ENCODE results near the gene KCNA10. TPM values are rescaled to one million over a fixed set of nuclear protein-coding genes. Genes with fewer than 3 reads are reported as not detected.

The KCNA10 gene
- total RNA-seq, 1 experiment from 2014 or later = not detected

- DNase-seq = no peak
- Histone ChIP-seq H3K36me3 (replicated peaks; ENCODE audit: control insufficient read depth, insufficient read depth, low read length) (no peaks in the 10 kb centered on the region), H3K27me3 (ENCODE audit: control insufficient read depth, insufficient read depth, low read length) (no peaks in the 10 kb centered on the region; the same call in 1 of the 2 replicates), H3K4me3 (ENCODE audit: insufficient read depth, low read depth, low read length) (no peak overlapping the region)
Observed at GRCh38 chr1:110545492-110545891, 26.5 kb upstream of the KCNA10 start.

DNA sequence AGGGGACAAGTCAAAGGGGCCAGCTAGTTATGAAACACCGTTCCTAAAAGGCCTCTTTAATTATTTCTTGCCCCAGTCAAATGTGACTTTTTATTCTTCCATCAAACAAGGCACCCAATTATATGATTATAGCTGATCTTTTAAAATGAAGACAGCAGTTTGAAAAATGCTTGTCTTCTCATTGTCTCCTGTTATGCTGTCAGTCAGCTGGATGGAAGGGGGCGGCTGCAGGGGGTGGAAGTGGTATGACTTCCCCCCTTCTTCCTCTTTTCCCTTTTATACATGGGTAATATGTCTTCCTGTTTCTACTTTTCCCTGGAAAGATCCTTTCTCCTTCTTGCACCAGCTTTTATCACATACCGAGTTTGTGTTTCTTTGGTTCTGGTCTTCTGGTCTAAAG is 25.8 kb upstream of the KCNA10 start:
- DNase-seq = no peak
- no peaks in the 10 kb centered on the region for H3K36me3 ChIP-seq (replicated peaks; ENCODE audit: control insufficient read depth, insufficient read depth, low read length)
- H3K4me3 ChIP-seq (ENCODE audit: insufficient read depth, low read depth, low read length) = no peak overlapping the region
- no peaks in the 10 kb centered on the region; the same call in 1 of the 2 replicates for H3K27me3 ChIP-seq (ENCODE audit: control insufficient read depth, insufficient read depth, low read length)

- H3K4me3 ChIP-seq (ENCODE audit: insufficient read depth, low read depth, low read length) = no peak overlapping the region
- H3K36me3 ChIP-seq (replicated peaks; ENCODE audit: control insufficient read depth, insufficient read depth, low read length) = no peaks in the 10 kb centered on the region
- DNase-seq = no peak
- H3K27me3 ChIP-seq (ENCODE audit: control insufficient read depth, insufficient read depth, low read length) = no peaks in the 10 kb centered on the region; the same call in 1 of the 2 replicates
Observed at GRCh38 chr1:110542725-110543124, 23.8 kb upstream of the KCNA10 start.

GRCh38 chr1:110541906-110542395 is 23.0 kb upstream of the KCNA10 start:
- Histone ChIP-seq H3K36me3 (replicated peaks; ENCODE audit: control insufficient read depth, insufficient read depth, low read length) (no peaks in the 10 kb centered on the region), H3K27me3 (ENCODE audit: control insufficient read depth, insufficient read depth, low read length) (no peaks in the 10 kb centered on the region; the same call in 1 of the 2 replicates), H3K4me3 (ENCODE audit: insufficient read depth, low read depth, low read length) (no peak overlapping the region)
- DNase-seq = no peak

DNA sequence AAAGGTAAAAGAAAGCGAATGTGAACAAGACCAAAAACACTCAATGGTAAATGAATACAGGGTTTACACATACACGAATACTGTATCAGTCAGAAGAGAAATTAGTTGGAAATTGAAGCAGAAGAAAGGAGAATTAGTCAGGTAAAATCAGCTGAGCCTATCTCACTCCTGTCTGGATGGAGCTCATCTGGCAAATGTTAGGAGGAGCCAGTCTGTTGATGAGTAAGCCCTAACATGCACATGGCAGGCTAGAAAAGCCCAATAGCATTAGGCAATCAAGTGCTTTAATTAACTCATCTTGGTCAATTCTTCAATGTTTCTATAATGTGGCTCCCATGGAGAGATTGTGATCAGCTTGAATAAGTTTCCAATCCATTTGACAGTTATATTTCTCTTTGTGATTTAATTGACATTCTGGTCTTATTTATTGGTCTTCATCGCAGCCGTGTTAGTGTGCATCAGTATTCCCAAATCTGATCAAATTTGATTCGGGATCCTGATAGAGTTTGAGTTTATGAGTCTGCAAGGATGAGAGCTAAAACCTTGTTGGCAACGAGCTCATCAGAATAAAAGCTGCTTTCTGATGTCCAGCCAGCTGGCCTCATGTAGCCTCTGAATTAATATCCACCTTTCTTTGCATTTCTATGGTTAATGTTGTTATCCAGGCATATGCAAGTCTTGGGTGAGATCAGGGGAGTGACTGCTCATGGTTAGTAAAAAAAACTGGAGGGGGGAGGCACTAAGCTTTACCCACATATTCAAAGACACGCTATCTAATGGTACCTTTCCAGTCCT is 22.1 kb upstream of the KCNA10 start:
- Histone ChIP-seq H3K27me3 (ENCODE audit: control insufficient read depth, insufficient read depth, low read length) (no peaks in the 10 kb centered on the region; the same call in 1 of the 2 replicates), H3K36me3 (replicated peaks; ENCODE audit: control insufficient read depth, insufficient read depth, low read length) (no peaks in the 10 kb centered on the region), H3K4me3 (ENCODE audit: insufficient read depth, low read depth, low read length) (no peak overlapping the region)
- no peak for DNase-seq

DNA sequence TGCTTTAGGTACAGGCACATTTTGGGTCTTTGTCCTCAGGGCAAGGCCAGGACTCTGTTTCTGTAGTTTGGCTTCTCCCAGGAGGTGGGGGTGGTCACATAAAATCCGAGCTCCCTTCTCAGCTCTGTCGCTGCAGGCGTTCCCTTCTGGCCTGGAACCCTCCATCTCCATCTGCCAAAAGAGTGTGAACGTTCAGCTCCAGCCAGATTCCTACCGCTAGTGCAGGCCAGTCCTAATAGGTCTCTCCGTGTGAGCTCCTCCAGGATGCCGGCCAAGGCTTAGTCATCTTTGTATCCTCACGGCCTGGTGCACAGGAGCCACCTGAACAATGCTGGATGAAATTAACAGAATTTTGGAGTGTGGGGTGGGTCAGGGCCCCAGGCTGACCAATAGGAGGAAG is 19.9 kb upstream of the KCNA10 start:
- no peak for DNase-seq
- Histone ChIP-seq H3K4me3 (ENCODE audit: insufficient read depth, low read depth, low read length) (no peak overlapping the region), H3K36me3 (replicated peaks; ENCODE audit: control insufficient read depth, insufficient read depth, low read length) (no peaks in the 10 kb centered on the region), H3K27me3 (ENCODE audit: control insufficient read depth, insufficient read depth, low read length) (no peaks in the 10 kb centered on the region; the same call in 1 of the 2 replicates)

GRCh38 chr1:110538075-110538474 is 19.1 kb upstream of the KCNA10 start:
- peak; percentile 45 for DNase-seq
- no peaks in the 10 kb centered on the region for H3K36me3 ChIP-seq (replicated peaks; ENCODE audit: control insufficient read depth, insufficient read depth, low read length)
- H3K4me3 ChIP-seq (ENCODE audit: insufficient read depth, low read depth, low read length) = no peak overlapping the region
- H3K27me3 ChIP-seq (ENCODE audit: control insufficient read depth, insufficient read depth, low read length) = no peaks in the 10 kb centered on the region; the same call in 1 of the 2 replicates

DNA sequence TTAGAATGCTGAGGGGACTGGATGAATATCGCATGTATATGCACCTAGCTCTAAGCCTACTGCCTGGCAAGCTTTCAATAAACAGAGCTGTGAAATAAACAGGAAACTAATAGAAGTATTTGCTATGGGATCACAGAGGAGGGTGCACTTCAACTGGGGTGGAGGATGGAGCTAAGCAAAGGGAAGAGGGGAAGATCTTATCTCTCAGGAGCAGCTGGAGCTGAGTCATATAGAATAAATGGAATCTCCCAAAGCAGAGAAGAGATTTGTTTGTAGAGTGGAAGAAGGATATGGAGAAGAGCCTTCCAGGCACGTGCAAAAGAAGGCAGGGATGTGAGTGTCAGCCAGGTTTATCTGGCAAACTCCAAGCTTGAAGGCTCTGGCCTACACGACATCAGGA is 17.0 kb upstream of the KCNA10 start:
- peaks cover 3% of the 10 kb centered on the region; the same call in 1 of the 2 replicates for H3K27me3 ChIP-seq (ENCODE audit: control insufficient read depth, insufficient read depth, low read length)
- DNase-seq = no peak
- no peaks in the 10 kb centered on the region for H3K36me3 ChIP-seq (replicated peaks; ENCODE audit: control insufficient read depth, insufficient read depth, low read length)
- H3K4me3 ChIP-seq (ENCODE audit: insufficient read depth, low read depth, low read length) = no peak overlapping the region

DNA sequence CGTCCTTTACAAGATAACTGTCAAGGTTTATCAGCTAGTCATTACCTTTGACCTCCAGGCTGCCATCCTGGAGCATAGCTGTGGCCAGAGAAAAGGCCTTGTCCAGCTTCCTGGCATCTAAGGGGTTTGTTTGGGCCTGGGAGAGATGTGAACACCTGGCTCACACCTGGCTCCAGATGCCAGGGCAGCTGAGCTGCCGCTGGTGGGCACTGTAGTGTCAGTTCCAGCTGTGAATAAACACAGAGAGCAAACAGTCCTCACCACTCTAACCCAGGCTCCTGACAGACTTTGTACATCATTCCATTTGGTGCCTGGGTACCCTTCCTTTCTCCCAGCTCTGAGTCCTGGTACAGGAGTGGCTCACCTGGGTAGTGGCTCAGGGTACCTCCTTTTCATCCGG is 14.3 kb upstream of the KCNA10 start:
- no peak for DNase-seq
- Histone ChIP-seq H3K36me3 (replicated peaks; ENCODE audit: control insufficient read depth, insufficient read depth, low read length) (no peaks in the 10 kb centered on the region), H3K4me3 (ENCODE audit: insufficient read depth, low read depth, low read length) (no peak overlapping the region), H3K27me3 (ENCODE audit: control insufficient read depth, insufficient read depth, low read length) (peaks cover 3% of the 10 kb centered on the region; the same call in 1 of the 2 replicates)

DNA sequence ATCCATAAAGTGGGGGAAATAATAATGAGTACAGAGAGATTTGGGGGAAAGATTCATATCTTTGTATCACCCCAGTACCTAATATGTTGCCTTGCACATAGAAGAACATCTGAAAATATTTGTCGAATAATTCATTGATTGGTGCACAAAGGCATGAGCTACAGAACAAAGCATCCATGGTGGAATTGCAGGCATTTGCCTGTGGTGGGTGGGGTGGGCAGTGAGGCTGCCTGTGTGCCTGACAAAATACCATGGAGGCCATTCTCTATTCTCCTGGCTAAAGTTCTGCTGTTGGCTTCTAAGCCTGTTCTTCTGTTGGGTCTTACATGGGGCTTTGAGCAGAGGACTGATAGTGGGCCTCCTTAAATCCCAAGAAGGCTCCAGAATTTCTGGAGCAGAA is 10.0 kb upstream of the KCNA10 start:
- Histone ChIP-seq H3K36me3 (replicated peaks; ENCODE audit: control insufficient read depth, insufficient read depth, low read length) (no peaks in the 10 kb centered on the region), H3K27me3 (ENCODE audit: control insufficient read depth, insufficient read depth, low read length) (peaks cover 7% of the 10 kb centered on the region; the same call in 1 of the 2 replicates), H3K4me3 (ENCODE audit: insufficient read depth, low read depth, low read length) (no peak overlapping the region)
- DNase-seq = no peak

- Histone ChIP-seq H3K4me3 (ENCODE audit: insufficient read depth, low read depth, low read length) (no peak overlapping the region), H3K27me3 (ENCODE audit: control insufficient read depth, insufficient read depth, low read length) (peaks cover 7% of the 10 kb centered on the region; the same call in 1 of the 2 replicates), H3K36me3 (replicated peaks; ENCODE audit: control insufficient read depth, insufficient read depth, low read length) (no peaks in the 10 kb centered on the region)
- DNase-seq = no peak
Observed at GRCh38 chr1:110526201-110526780, 7.3 kb upstream of the KCNA10 start.

DNA sequence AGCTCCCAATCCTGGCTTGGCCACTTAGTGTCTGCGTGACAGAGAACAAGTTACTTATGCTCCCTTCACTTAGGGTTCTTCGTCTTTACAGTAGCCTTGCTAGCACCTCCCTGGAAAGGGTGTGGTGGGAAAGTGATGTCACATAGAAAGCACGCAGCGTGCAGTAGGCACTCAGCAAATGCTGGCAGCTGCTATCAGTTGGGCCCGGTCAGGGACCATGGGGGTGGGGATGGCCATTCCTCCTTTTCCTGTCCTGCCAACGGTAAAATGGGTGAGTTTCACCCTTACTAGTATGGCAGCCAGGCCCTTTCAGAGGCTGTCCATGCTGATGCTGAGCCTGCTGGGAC is 6.2 kb upstream of the KCNA10 start:
- DNase-seq = no peak
- Histone ChIP-seq H3K36me3 (replicated peaks; ENCODE audit: control insufficient read depth, insufficient read depth, low read length) (no peaks in the 10 kb centered on the region), H3K27me3 (ENCODE audit: control insufficient read depth, insufficient read depth, low read length) (peaks cover 7% of the 10 kb centered on the region; the same call in 1 of the 2 replicates), H3K4me3 (ENCODE audit: insufficient read depth, low read depth, low read length) (no peak overlapping the region)

- Histone ChIP-seq H3K4me3 (ENCODE audit: insufficient read depth, low read depth, low read length) (no peak overlapping the region), H3K36me3 (replicated peaks; ENCODE audit: control insufficient read depth, insufficient read depth, low read length) (no peaks in the 10 kb centered on the region), H3K27me3 (ENCODE audit: control insufficient read depth, insufficient read depth, low read length) (peaks cover 7% of the 10 kb centered on the region; the same call in 1 of the 2 replicates)
- peak; percentile 89 for DNase-seq
Observed at GRCh38 chr1:110524311-110525248, 5.6 kb upstream of the KCNA10 start.

DNA sequence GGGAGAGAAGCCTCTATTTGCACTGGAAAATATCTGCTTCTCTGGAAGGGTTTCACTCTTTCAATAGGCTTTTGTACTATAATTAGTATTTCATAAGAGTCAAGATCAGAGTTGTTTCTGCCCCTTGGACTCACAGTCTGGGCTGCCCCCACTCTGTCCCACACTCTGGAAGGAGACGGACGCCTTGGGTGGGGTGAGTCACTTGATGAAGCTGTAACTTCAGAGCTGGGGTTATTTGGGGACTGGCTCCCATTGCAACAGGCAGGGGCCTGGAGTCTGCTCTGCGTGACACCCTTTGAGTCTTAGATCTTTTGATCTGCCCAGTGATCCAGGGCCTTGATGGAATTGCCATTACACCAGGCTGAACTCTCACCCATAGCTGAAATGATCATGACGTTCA is 4.0 kb upstream of the KCNA10 start:
- no peak overlapping the region for H3K4me3 ChIP-seq (ENCODE audit: insufficient read depth, low read depth, low read length)
- no peaks in the 10 kb centered on the region for H3K36me3 ChIP-seq (replicated peaks; ENCODE audit: control insufficient read depth, insufficient read depth, low read length)

More for the DNA sequence above, 4.0 kb upstream of the KCNA10 start:
- peaks cover 7% of the 10 kb centered on the region; the same call in 1 of the 2 replicates for H3K27me3 ChIP-seq (ENCODE audit: control insufficient read depth, insufficient read depth, low read length)
- no peak for DNase-seq
